Ascending aorta (tissue), 2 donors: ENCODE data around the gene SLC44A5. TPM values are rescaled to one million over a fixed set of nuclear protein-coding genes. Genes with fewer than 3 reads are reported as not detected.

Source experiments
- DNase-seq, 2 donors: peaks; one replicate each; pipeline ENCODE4 v3.0.0-alpha.2; 2019; ENCODE audit warnings: low spot score in 2 of 2
- H3K27ac ChIP-seq, 2 donors: fragments of 200-600 bp; sonication (generic); one replicate each; pipeline ENCODE4 v1.5.1; 2016 to 2017; ENCODE audit warnings: mild to moderate bottlenecking in 1 of 2
- H3K27me3 ChIP-seq: fragments of 200-600 bp; sonication (generic); one replicate; pipeline ENCODE4 v1.5.1; 2017
- H3K36me3 ChIP-seq, 2 donors: fragments of 200-600 bp; sonication (generic); one replicate each; pipeline ENCODE4 v1.5.1; 2016
- H3K4me1 ChIP-seq, 2 donors: fragments of 200-600 bp; sonication (generic); one replicate each; pipeline ENCODE4 v1.5.1; 2016 to 2017; ENCODE audit warnings: mild to moderate bottlenecking in 1 of 2
- H3K4me3 ChIP-seq, 2 donors: fragments of 200-600 bp; sonication (generic); one replicate each; pipeline ENCODE4 v1.5.1; 2016 to 2017; ENCODE audit warnings: mild to moderate bottlenecking in 1 of 2
- H3K9me3 ChIP-seq, 2 donors: fragments of 200-600 bp; sonication (generic); one replicate each; pipeline ENCODE4 v1.5.1; 2016
- CTCF ChIP-seq, 3 experiments: fragments of 200-600 bp in 2 of 3; fragments of 450-650 bp in 1 of 3; sonication (generic) in 2 of 3; IDR thresholded peaks; one replicate each; pipeline ENCODE4 v1.5.1; 2016 to 2019; ENCODE audit warnings: antibody characterized with exemption in 3 of 3, mild to moderate bottlenecking in 1 of 3, moderate library complexity in 1 of 3
- intact Hi-C: fragments of 100-400 bp; cut with DNase I; formaldehyde crosslinking; loops from one replicate; pipeline ENCODE4 v1.15.1; 2023
- total RNA-seq: library from RNA; depleted of rRNA; stranded (reverse); fragments of >200 nt; gene quantifications from one replicate; pipeline ENCODE4 v1.1.0, GENCODE V29; 2016

Gene SLC44A5
- total RNA-seq, 1 donor from 2014 or later: not detected

- no peak for DNase-seq
- Histone ChIP-seq H3K36me3 (no peaks in the 10 kb centered on the region), H3K9me3 (no peaks in the 10 kb centered on the region), H3K27ac (no peak overlapping the region), H3K4me1 (no peaks in the 10 kb centered on the region), H3K27me3 (no peaks in the 10 kb centered on the region), H3K4me3 (no peak overlapping the region)
- intact Hi-C loops: no loop called here
- TF ChIP-seq CTCF (IDR thresholded peaks at IDR 0.05): peak in 2 of 3 experiments; percentile 14 to 55
These were observed 377.5 kb downstream of the SLC44A5 start for GRCh38 chr1:75233302-75233929.

DNA sequence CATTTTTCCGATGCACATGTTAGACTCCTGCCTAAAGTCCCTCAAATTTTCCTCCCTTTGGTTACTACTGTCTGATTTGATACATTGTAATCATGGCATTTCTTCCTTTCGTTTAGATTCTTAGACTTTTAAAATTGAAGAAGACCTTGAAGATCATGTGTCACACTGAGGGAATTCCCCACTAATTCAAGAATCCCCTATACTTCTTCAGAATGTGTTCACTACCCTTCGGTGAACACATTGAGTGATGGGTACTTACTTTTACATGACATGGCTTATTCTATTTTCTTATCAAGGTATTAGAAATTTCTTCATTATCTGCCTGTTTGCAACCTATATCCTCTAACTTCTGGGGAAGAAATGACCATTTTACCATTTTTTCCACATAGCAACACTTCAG lies 390.8 kb downstream of the SLC44A5 start:
- no peaks in the 10 kb centered on the region for H3K9me3 ChIP-seq
- no peaks in the 10 kb centered on the region for H3K4me1 ChIP-seq
- no peak overlapping the region for H3K27ac ChIP-seq
- H3K4me3 ChIP-seq: no peak overlapping the region
- TF ChIP-seq CTCF (IDR thresholded peaks at IDR 0.05): no peak
- intact Hi-C loops: no loop called here
- H3K36me3 ChIP-seq: no peaks in the 10 kb centered on the region
- DNase-seq: no peak
- H3K27me3 ChIP-seq: no peaks in the 10 kb centered on the region

- no peak overlapping the region for H3K4me3 ChIP-seq
- no peaks in the 10 kb centered on the region for H3K9me3 ChIP-seq
- no peak for DNase-seq
- H3K4me1 ChIP-seq: no peaks in the 10 kb centered on the region
- no peak overlapping the region for H3K27ac ChIP-seq
- H3K27me3 ChIP-seq: no peaks in the 10 kb centered on the region
- no peaks in the 10 kb centered on the region for H3K36me3 ChIP-seq
- intact Hi-C loops: no loop called here
- TF ChIP-seq CTCF (IDR thresholded peaks at IDR 0.05): no peak
These were observed 396.9 kb downstream of the SLC44A5 start for GRCh38 chr1:75214017-75214416.

GRCh38 chr1:75211648-75212047 lies 399.3 kb downstream of the SLC44A5 start:
- intact Hi-C loops: no loop called here
- no peaks in the 10 kb centered on the region for H3K4me1 ChIP-seq
- H3K27me3 ChIP-seq: no peaks in the 10 kb centered on the region
- H3K36me3 ChIP-seq: no peaks in the 10 kb centered on the region
- H3K4me3 ChIP-seq: no peak overlapping the region
- no peak overlapping the region for H3K27ac ChIP-seq
- no peak for TF ChIP-seq CTCF (IDR thresholded peaks at IDR 0.05)
- DNase-seq: no peak
- no peaks in the 10 kb centered on the region for H3K9me3 ChIP-seq

GRCh38 chr1:75208862-75209261 lies 402.1 kb downstream of the SLC44A5 start:
- Histone ChIP-seq H3K27me3 (no peaks in the 10 kb centered on the region), H3K36me3 (no peaks in the 10 kb centered on the region), H3K27ac (no peak overlapping the region), H3K9me3 (no peaks in the 10 kb centered on the region), H3K4me3 (no peak overlapping the region), H3K4me1 (no peaks in the 10 kb centered on the region)
- DNase-seq: no peak
- intact Hi-C loops: no loop called here
- TF ChIP-seq CTCF (IDR thresholded peaks at IDR 0.05): no peak
